H1 (cell line): ENCODE measurements around the gene TTC33. TPM values are rescaled to one million over a fixed set of nuclear protein-coding genes. Genes with fewer than 3 reads are reported as not detected.

Experiments
- CTCF ChIA-PET: fragments of 300-600 bp; sonication (Branson Sonifier 250); formaldehyde crosslinking; loops from one replicate; lab custom pipeline; 2021; ENCODE audit not compliant: partially characterized antibody; lab: Charles Lee
- POLR2A ChIA-PET: fragments of 300-600 bp; sonication (Branson Sonifier 250); formaldehyde crosslinking; loops from one replicate; lab custom pipeline; 2021; ENCODE audit warnings: inconsistent platforms; ENCODE audit not compliant: partially characterized antibody; lab: Charles Lee
- DNase-seq, 2 experiments: peaks; one replicate each; pipeline versions ENCODE4 v3.0.0 to v3.0.0-alpha.2; 2010 to 2022; ENCODE audit warnings: low spot score in 2 of 2, low read depth in 1 of 2, mixed read lengths in 1 of 2
- FAIRE-seq: peaks from 2 replicates; lab custom pipeline; 2011; peaks lifted over from hg19 to GRCh38; lab: Jason Lieb, UNC
- H2AFZ ChIP-seq: 2 replicates; pipeline ENCODE4 v1.8.1; 2012; ENCODE audit warnings: low read length, inconsistent platforms
- H2AK5ac ChIP-seq: 2 replicates; pipeline ENCODE4 v1.6.1; 2013; ENCODE audit warnings: low read depth, low read length
- H2BK120ac ChIP-seq: replicated peaks from 2 replicates; pipeline ENCODE3; 2013; ENCODE audit warnings: low read depth, low read length, inconsistent platforms
- H2BK12ac ChIP-seq: 2 replicates; pipeline ENCODE4 v1.6.1; 2013; ENCODE audit warnings: low read depth, low read length
- H2BK15ac ChIP-seq: 2 replicates; pipeline ENCODE4 v1.6.1; 2013; ENCODE audit warnings: low read length
- H2BK20ac ChIP-seq: 2 replicates; pipeline ENCODE4 v1.6.1; 2013; ENCODE audit warnings: low read length
- H2BK5ac ChIP-seq: 2 replicates; pipeline ENCODE4 v1.6.1; 2013; ENCODE audit warnings: low read depth, low read length
- H3K14ac ChIP-seq: 2 replicates; pipeline ENCODE4 v1.6.1; 2013; ENCODE audit warnings: inconsistent platforms; ENCODE audit not compliant: insufficient read length
- H3K18ac ChIP-seq: 2 replicates; pipeline ENCODE4 v1.6.1; 2013; ENCODE audit warnings: low read length; ENCODE audit errors: extremely low read depth
- H3K23ac ChIP-seq: 2 replicates; pipeline ENCODE4 v1.6.1; 2013; ENCODE audit warnings: inconsistent platforms; ENCODE audit not compliant: insufficient read length
- H3K23me2 ChIP-seq: 2 replicates; pipeline ENCODE4 v1.6.1; 2013; ENCODE audit warnings: low read depth, low read length
- H3K27ac ChIP-seq: 2 replicates; pipeline ENCODE4 v1.6.1; 2011; ENCODE audit warnings: low read depth, low read length, inconsistent platforms
- H3K27me3 ChIP-seq, 4 experiments: replicated peaks in 1 of 4; 1 replicate in 1 of 4; 2 replicates in 3 of 4; pipeline versions ENCODE4 v1.6.1 to v1.8.1; 2011 to 2013; ENCODE audit warnings: low read length in 3 of 4, mild to moderate bottlenecking in 3 of 4, inconsistent platforms in 2 of 4, mixed read lengths in 2 of 4, moderate library complexity in 1 of 4; ENCODE audit not compliant: control insufficient read depth in 3 of 4, insufficient read depth in 3 of 4; ENCODE audit errors: extremely low read depth in 1 of 4
- H3K36me3 ChIP-seq, 4 experiments: 2 replicates each; pipeline versions ENCODE4 v1.6.1 to v1.8.1; 2011 to 2013; ENCODE audit warnings: mild to moderate bottlenecking in 4 of 4, low read length in 3 of 4, moderate library complexity in 2 of 4, control low read depth in 1 of 4, inconsistent platforms in 1 of 4; ENCODE audit not compliant: insufficient read depth in 4 of 4, control insufficient read depth in 2 of 4
- H3K4ac ChIP-seq: replicated peaks from 2 replicates; pipeline ENCODE3; 2013; ENCODE audit warnings: low read length, low read depth, mixed read lengths, inconsistent platforms; ENCODE audit not compliant: insufficient read length
- H3K4me1 ChIP-seq, 4 experiments: replicated peaks in 1 of 4; 1 replicate in 1 of 4; 2 replicates in 3 of 4; pipeline versions ENCODE4 v1.6.1 to v1.8.1; 2011 to 2013; ENCODE audit warnings: low read length in 3 of 4, inconsistent platforms in 2 of 4, mixed read lengths in 1 of 4; ENCODE audit not compliant: insufficient read depth in 4 of 4, control insufficient read depth in 3 of 4
- H3K4me2 ChIP-seq, 2 experiments: 2 replicates each; pipeline versions ENCODE4 v1.6.1 to v1.8.1; 2011 to 2013; ENCODE audit warnings: low read depth in 2 of 2, low read length in 2 of 2, control low read depth in 1 of 2, inconsistent platforms in 1 of 2, mild to moderate bottlenecking in 1 of 2; ENCODE audit not compliant: insufficient read depth in 1 of 2
- H3K4me3 ChIP-seq, 4 experiments: fragments of 200-600, 300-600 bp in 1 of 4; sonication (generic), shearing (Covaris generic), sonication (Bioruptor Twin) in 1 of 4; 2 replicates each; pipeline versions ENCODE4 v1.5.1 to v1.8.1; 2011 to 2016; ENCODE audit warnings: low read length in 4 of 4, low read depth in 3 of 4, control low read depth in 2 of 4, inconsistent platforms in 2 of 4, mild to moderate bottlenecking in 2 of 4, mixed read lengths in 1 of 4, moderate library complexity in 1 of 4; ENCODE audit not compliant: insufficient read depth in 2 of 4; ENCODE audit errors: extremely low read depth in 1 of 4
- H3K56ac ChIP-seq: replicated peaks from 2 replicates; pipeline ENCODE3; 2013; ENCODE audit warnings: low read depth, mild to moderate bottlenecking, mixed read lengths, low read length, inconsistent platforms; ENCODE audit not compliant: insufficient read length
- H3K79me1 ChIP-seq: 2 replicates; pipeline ENCODE4 v1.6.1; 2013; ENCODE audit warnings: low read depth, low read length, control low read depth
- H3K79me2 ChIP-seq, 2 experiments: 2 replicates each; pipeline versions ENCODE4 v1.6.1 to v1.8.1; 2012 to 2013; ENCODE audit warnings: low read length in 2 of 2, mild to moderate bottlenecking in 2 of 2, inconsistent platforms in 1 of 2; ENCODE audit not compliant: insufficient read depth in 2 of 2, control insufficient read depth in 1 of 2
- H3K9ac ChIP-seq, 4 experiments: replicated peaks in 1 of 4; 1 replicate in 1 of 4; 2 replicates in 3 of 4; pipeline versions ENCODE4 v1.6.1 to v1.8.1; 2011 to 2013; ENCODE audit warnings: low read depth in 3 of 4, low read length in 3 of 4, control low read depth in 2 of 4, mild to moderate bottlenecking in 2 of 4, moderate library complexity in 2 of 4, inconsistent platforms in 1 of 4; ENCODE audit errors: extremely low read depth in 1 of 4
- H3K9me3 ChIP-seq, 2 experiments: 2 replicates each; pipeline versions ENCODE4 v1.6.1 to v1.8.1; 2012 to 2013; ENCODE audit warnings: mild to moderate bottlenecking in 2 of 2, moderate library complexity in 2 of 2, control low read depth in 1 of 2, inconsistent platforms in 1 of 2, low read depth in 1 of 2, low read length in 1 of 2, mixed read lengths in 1 of 2; ENCODE audit not compliant: insufficient read depth in 2 of 2
- H4K20me1 ChIP-seq, 2 experiments: replicated peaks in 1 of 2; 2 replicates each; pipeline versions ENCODE3 to v1.8.1; 2011 to 2013; ENCODE audit warnings: inconsistent platforms in 2 of 2, low read length in 2 of 2, mild to moderate bottlenecking in 1 of 2; ENCODE audit not compliant: insufficient read depth in 2 of 2, control insufficient read depth in 1 of 2
- H4K5ac ChIP-seq: 2 replicates; pipeline ENCODE4 v1.6.1; 2013; ENCODE audit warnings: low read length, low read depth, mixed read lengths, inconsistent platforms; ENCODE audit not compliant: insufficient read length
- H4K8ac ChIP-seq: 2 replicates; pipeline ENCODE4 v1.8.0; 2013; ENCODE audit warnings: mild to moderate bottlenecking, moderate library complexity, low read length, inconsistent platforms; ENCODE audit not compliant: insufficient read depth; ENCODE audit errors: extremely low read depth
- H4K91ac ChIP-seq: replicated peaks from 2 replicates; pipeline ENCODE3; 2013; ENCODE audit warnings: low read length, mixed read lengths, inconsistent platforms; ENCODE audit not compliant: insufficient read length
- ASH2L ChIP-seq: fragments of 200-600, 300-600 bp; sonication (generic); IDR thresholded peaks from one replicate; pipeline ENCODE4 v1.7.1; 2017; ENCODE audit warnings: low read length
- BCL11A ChIP-seq, 2 experiments: IDR thresholded peaks; one replicate each; pipeline ENCODE4 v1.6.1; 2011; ENCODE audit warnings: low read depth in 2 of 2, low read length in 2 of 2, mild to moderate bottlenecking in 2 of 2
- CREB1 ChIP-seq: IDR thresholded peaks from 2 replicates; pipeline ENCODE4 v1.6.1; 2012; ENCODE audit warnings: inconsistent platforms
- EGR1 ChIP-seq: IDR thresholded peaks from 2 replicates; pipeline ENCODE4 v1.6.1; 2011; ENCODE audit warnings: low read depth, low read length, borderline replicate concordance
- EP300 ChIP-seq, 2 experiments: IDR thresholded peaks; 1 replicate in 1 of 2; 2 replicates in 1 of 2; pipeline ENCODE4 v1.6.1; 2011 to 2012; ENCODE audit warnings: low read depth in 2 of 2, low read length in 2 of 2, mild to moderate bottlenecking in 2 of 2, borderline replicate concordance in 1 of 2, inconsistent platforms in 1 of 2, moderate library complexity in 1 of 2
- EZH2 ChIP-seq: fragments of 200-600 bp; sonication (generic); IDR thresholded peaks from 2 replicates; pipeline ENCODE4 v1.7.1; 2012; ENCODE audit warnings: low read depth, mild to moderate bottlenecking, moderate library complexity, low read length, inconsistent platforms; ENCODE audit not compliant: severe bottlenecking
- JUN ChIP-seq: IDR thresholded peaks from 2 replicates; pipeline ENCODE4 v1.6.1; 2011; ENCODE audit warnings: low read depth, mild to moderate bottlenecking, improper control_type of control experiment, low read length
- NANOG ChIP-seq: IDR thresholded peaks from 2 replicates; pipeline ENCODE4 v1.6.1; 2011; ENCODE audit warnings: low read length, low read depth, mild to moderate bottlenecking, inconsistent platforms; ENCODE audit not compliant: insufficient read depth, poor library complexity, severe bottlenecking
- RXRA ChIP-seq: IDR thresholded peaks from 2 replicates; pipeline ENCODE4 v1.6.1; 2011; ENCODE audit warnings: low read depth, mild to moderate bottlenecking, low read length, moderate library complexity; ENCODE audit not compliant: insufficient read depth
- SP2 ChIP-seq: IDR thresholded peaks from 2 replicates; pipeline ENCODE4 v1.6.1; 2012; ENCODE audit warnings: mild to moderate bottlenecking, low read length, inconsistent platforms
- SUZ12 ChIP-seq: fragments of 200-600 bp; sonication (generic); IDR thresholded peaks from 2 replicates; pipeline ENCODE4 v1.6.1; 2012; ENCODE audit warnings: mild to moderate bottlenecking, inconsistent platforms, low read length, moderate library complexity, mixed read lengths
- TEAD4 ChIP-seq: IDR thresholded peaks from 2 replicates; pipeline ENCODE4 v1.6.1; 2012; ENCODE audit warnings: low read depth, low read length, inconsistent platforms, mixed read lengths
- WGBS, 2 experiments: shearing (Covaris generic) in 1 of 2; methylation state at CpG; one replicate each; pipeline versions ENCODE4 v1.1.6 to v1.1.7; 2013 to 2015; ENCODE audit warnings: low lambda C conversion rate in 2 of 2, mixed read lengths in 2 of 2, inconsistent platforms in 1 of 2, low coverage in 1 of 2, missing lambda C conversion rate in 1 of 2; ENCODE audit not compliant: insufficient replicate concordance in 2 of 2, insufficient coverage in 1 of 2, insufficient read length in 1 of 2; ENCODE audit errors: extremely low coverage in 1 of 2, missing lambda C conversion rate in 1 of 2; 5-methylcytosine and 5-hydroxymethylcytosine counted together
- polyA plus RNA-seq, 7 experiments: library from polyadenylated mRNA; depleted of rRNA in 3 of 7; stranded (reverse) in 5 of 7; unstranded in 2 of 7; fragments of >200 nt in 5 of 7; fragments of 200-250 nt in 2 of 7; gene quantifications; 1 replicate in 5 of 7; 2 replicates in 1 of 7; 4 replicates in 1 of 7; pipeline versions ENCODE4 v1.2.1 to v1.2.3, GENCODE V29; 2011 to 2013; ENCODE audit warnings: missing spikeins in 2 of 7, mixed read lengths in 2 of 7
- total RNA-seq: library from RNA; stranded (reverse); fragmentation: NEBNext Ultra II Directional; extraction: Animal tissue kit (Norgen Biotek cat#: 25700); gene quantifications from 2 replicates; pipeline ENCODE4 v1.2.1, GENCODE V29; 2021
- TF ChIP-seq, protein P1 (sequence below): IDR thresholded peaks from 2 replicates; pipeline ENCODE4 v1.6.1; 2012; ENCODE audit warnings: inconsistent platforms

The TTC33 gene
- total and polyA plus RNA-seq, 2 of the 8 experiments (the other 6 are each of a cell fraction or from before 2014, with no cell fraction given), result 1.2 to 12.6 TPM

DNA sequence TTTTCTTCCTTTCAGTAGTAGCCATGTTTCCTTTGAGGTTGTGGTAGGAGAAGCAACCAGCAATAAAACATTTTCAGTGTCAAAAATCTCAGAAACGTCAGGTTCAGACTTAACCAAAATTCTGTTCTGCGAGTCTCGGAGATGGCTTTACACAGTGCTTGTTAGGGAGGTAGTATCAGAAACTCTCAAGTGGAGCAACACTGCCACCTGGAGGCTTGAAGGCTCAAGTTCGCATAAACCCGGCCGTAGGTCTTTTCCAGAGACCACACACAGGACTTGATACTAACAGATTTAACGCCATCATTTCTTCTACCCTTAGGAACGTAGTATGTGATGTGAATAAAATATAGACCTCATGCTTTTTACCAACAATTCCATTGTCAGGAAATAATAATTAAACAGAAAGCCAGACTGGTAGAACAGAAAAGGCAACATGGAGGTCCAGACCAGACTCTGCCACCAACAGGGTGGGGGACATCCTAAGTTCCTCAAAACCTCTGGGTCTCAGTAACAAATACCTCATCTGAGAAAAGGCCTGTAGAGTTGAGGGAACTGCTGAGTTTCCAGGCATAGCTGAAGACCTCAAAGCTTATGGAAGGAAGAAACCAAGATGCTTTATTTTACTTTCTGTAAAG is 67.5 kb downstream of the TTC33 start:
- Histone ChIP-seq H4K91ac (no peak overlapping the region), H3K23ac (no peak overlapping the region), H3K4me3 (no peak overlapping the region), H4K20me1 (no peaks in the 10 kb centered on the region), H3K79me1 (no peaks in the 10 kb centered on the region), H4K5ac (no peak overlapping the region), H2BK120ac (no peak overlapping the region), H3K27me3 (peaks cover 0 to 3% (median 0%) of the 10 kb centered on the region in 4 experiments; a peak in 1 of 7 replicates), H3K9ac (no peak overlapping the region), H3K23me2 (no peaks in the 10 kb centered on the region), H4K8ac (no peak overlapping the region), H3K4me1 (no peaks in the 10 kb centered on the region), H2BK15ac (no peak overlapping the region), H3K27ac (no peak overlapping the region), H2BK20ac (no peak overlapping the region), H2BK5ac (no peak overlapping the region), H3K4ac (no peak overlapping the region), H3K79me2 (no peaks in the 10 kb centered on the region), H3K14ac (no peak overlapping the region), H3K56ac (no peak overlapping the region), H3K9me3 (no peaks in the 10 kb centered on the region), H3K36me3 (no peaks in the 10 kb centered on the region), H3K4me2 (no peak overlapping the region), H2AK5ac (no peak overlapping the region), H3K18ac (no peak overlapping the region), H2BK12ac (no peak overlapping the region), H2AFZ (no peak overlapping the region)
- ChIA-PET POLR2A (no interaction called here), CTCF (interaction anchor here (0.8 to 4.7 kb wide), 10 partner anchors 17 to 1117 kb away, joined by 3 to 15 read pairs (median 4); no protein-coding TSS in a partner anchor)
- FAIRE-seq (peak; percentile 95), DNase-seq (peak in 1 of 2 experiments; percentile 86)
- 30% methylated on average over 8 of the region's 8 CpGs; no CpG with 5 or more reads in 1 of the 2 experiments for WGBS, 2 experiments
- no peak for TF ChIP-seq BCL11A (IDR thresholded peaks at IDR 0.05; ENCODE audit: low read depth in 2 of 2, low read length in 2 of 2)
- TF ChIP-seq EP300 (IDR thresholded peaks at IDR 0.05; ENCODE audit: borderline replicate concordance in 1 of 2, low read depth in 2 of 2, low read length in 2 of 2), result no peak
- TF ChIP-seq SUZ12, result no peak
- TF ChIP-seq EZH2, result no peak
- TF ChIP-seq, protein P1, sequence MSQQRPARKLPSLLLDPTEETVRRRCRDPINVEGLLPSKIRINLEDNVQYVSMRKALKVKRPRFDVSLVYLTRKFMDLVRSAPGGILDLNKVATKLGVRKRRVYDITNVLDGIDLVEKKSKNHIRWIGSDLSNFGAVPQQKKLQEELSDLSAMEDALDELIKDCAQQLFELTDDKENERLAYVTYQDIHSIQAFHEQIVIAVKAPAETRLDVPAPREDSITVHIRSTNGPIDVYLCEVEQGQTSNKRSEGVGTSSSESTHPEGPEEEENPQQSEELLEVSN, result no peak
- TF ChIP-seq EGR1, result no peak
- TF ChIP-seq SP2, result no peak
- TF ChIP-seq JUN, result no peak
- no peak for TF ChIP-seq TEAD4
- 0 out of 2 replicates have a peak, but pooled peaks have one; percentile 5 for TF ChIP-seq RXRA
- no peak for TF ChIP-seq CREB1
- no peak for TF ChIP-seq ASH2L
- no peak for TF ChIP-seq NANOG
